Endothelial cell (in vitro differentiated cells): ENCODE results near the gene IL17RC. TPM values are rescaled to one million over a fixed set of nuclear protein-coding genes. Genes with fewer than 3 reads are reported as not detected.

Source experiments
- DNase-seq: peaks from one replicate; pipeline ENCODE4 v3.0.0; 2021; ENCODE audit warnings: low spot score
- H3K27ac Mint-ChIP-seq: one replicate; pipeline ENCODE4 v1.8.0; 2021; ENCODE audit warnings: mixed read lengths, inconsistent platforms; ENCODE audit not compliant: unreplicated experiment
- H3K27me3 Mint-ChIP-seq: one replicate; pipeline ENCODE4 v1.8.0; 2021; ENCODE audit warnings: mild to moderate bottlenecking, moderate library complexity, mixed read lengths, inconsistent platforms; ENCODE audit not compliant: unreplicated experiment
- H3K36me3 Mint-ChIP-seq: one replicate; pipeline ENCODE4 v1.8.0; 2021; ENCODE audit warnings: mild to moderate bottlenecking, low read depth, mixed read lengths, inconsistent platforms; ENCODE audit not compliant: unreplicated experiment
- H3K4me1 Mint-ChIP-seq: one replicate; pipeline ENCODE4 v1.8.0; 2021; ENCODE audit warnings: mild to moderate bottlenecking, mixed read lengths, inconsistent platforms; ENCODE audit not compliant: unreplicated experiment
- H3K4me3 Mint-ChIP-seq: one replicate; pipeline ENCODE4 v1.8.0; 2021; ENCODE audit warnings: mild to moderate bottlenecking, mixed read lengths, inconsistent platforms; ENCODE audit not compliant: unreplicated experiment
- H3K9me3 Mint-ChIP-seq: one replicate; pipeline ENCODE4 v1.8.0; 2021; ENCODE audit warnings: mixed read lengths, inconsistent platforms; ENCODE audit not compliant: unreplicated experiment
- CTCF ChIP-seq: fragments of 200-600 bp; sonication (generic); IDR thresholded peaks from one replicate; pipeline ENCODE4 v1.5.0; 2021; ENCODE audit warnings: antibody characterized with exemption; ENCODE audit not compliant: unreplicated experiment
- total RNA-seq: library from RNA; stranded (reverse); fragmentation: NEBNext Ultra II Directional; extraction: Animal tissue kit (Norgen Biotek cat#: 25700); gene quantifications from one replicate; pipeline ENCODE4 v1.2.1, GENCODE V29; 2021; ENCODE audit not compliant: unreplicated experiment

IL17RC gene
- total RNA-seq, 1 donor from 2014 or later = 17.5 TPM

- Mint-ChIP-seq H3K27ac (no peak within 1 kb of the TSS), H3K9me3 (no peaks in the 10 kb centered on the region), H3K36me3 (no peaks in the 10 kb centered on the region), H3K4me3 (no peak within 1 kb of the TSS), H3K27me3 (peaks cover 3% of the 10 kb centered on the region), H3K4me1 (peaks cover 11% of the 10 kb centered on the region)
- no peak for TF ChIP-seq CTCF
- DNase-seq = no peak
Measured at GRCh38 chr3:9902372-9903237, 14.3 kb upstream of the IL17RC start, which contains the start of gene IL17RE. TSS of gene IL17RE (plus strand) at chr3:9902848. CDS start at chr3:9902933, 85 bp downstream.

GRCh38 chr3:9903238-9903624 is 13.7 kb upstream of the IL17RC start:
- Mint-ChIP-seq H3K27me3 (peaks cover 3% of the 10 kb centered on the region), H3K4me1 (peaks cover 11% of the 10 kb centered on the region), H3K4me3 (no peak overlapping the region), H3K27ac (no peak overlapping the region), H3K36me3 (no peaks in the 10 kb centered on the region), H3K9me3 (no peaks in the 10 kb centered on the region)
- TF ChIP-seq CTCF = no peak
- no peak for DNase-seq

- no peak for DNase-seq
- Mint-ChIP-seq H3K36me3 (no peaks in the 10 kb centered on the region), H3K27me3 (peaks cover 2% of the 10 kb centered on the region), H3K27ac (no peak overlapping the region), H3K9me3 (no peaks in the 10 kb centered on the region), H3K4me1 (peaks cover 11% of the 10 kb centered on the region), H3K4me3 (no peak overlapping the region)
- TF ChIP-seq CTCF = no peak
Measured at GRCh38 chr3:9903904-9904303, 13.0 kb upstream of the IL17RC start.

GRCh38 chr3:9906480-9906879 is 10.4 kb upstream of the IL17RC start:
- DNase-seq = no peak
- no peak overlapping the region for H3K27ac Mint-ChIP-seq

More at GRCh38 chr3:9906480-9906879, 10.4 kb upstream of the IL17RC start:
- no peak overlapping the region for H3K4me3 Mint-ChIP-seq
- no peak for TF ChIP-seq CTCF
- H3K27me3 Mint-ChIP-seq = peaks cover 5% of the 10 kb centered on the region
- no peaks in the 10 kb centered on the region for H3K9me3 Mint-ChIP-seq
- H3K4me1 Mint-ChIP-seq = peaks cover 11% of the 10 kb centered on the region
- peaks cover 6% of the 10 kb centered on the region for H3K36me3 Mint-ChIP-seq
